Myocyte (in vitro differentiated cells): Measurements from ENCODE around the gene ALOX12B. TPM values are rescaled to one million over a fixed set of nuclear protein-coding genes. Genes with fewer than 3 reads are reported as not detected.
"Not testable (repeated sequence)": the region's sequence is repeated elsewhere in the genome, so short reads cannot be mapped to it uniquely, and the experiment has no call there.

ENCODE experiments used
- DNase-seq: peaks from one replicate; pipeline ENCODE4 v3.0.0-alpha.2; 2012; ENCODE audit warnings: low read depth
- total RNA-seq: library from RNA; depleted of rRNA; stranded (reverse); fragments of >200 nt; gene quantifications from 2 replicates; pipeline ENCODE4 v1.2.3, GENCODE V29; 2014

Gene ALOX12B
- total RNA-seq, 1 donor from 2014 or later: 0.40 TPM

GRCh38 chr17:8067806-8068205 lies 19.7 kb downstream of the ALOX12B start:
- DNase-seq: no peak

- no peak for DNase-seq
Measured at GRCh38 chr17:8066841-8067775, 20.4 kb downstream of the ALOX12B start.

- DNase-seq: no peak
Measured at GRCh38 chr17:8064561-8065019, 22.9 kb downstream of the ALOX12B start.

GRCh38 chr17:8063761-8064534 lies 23.6 kb downstream of the ALOX12B start:
- no peak for DNase-seq

GRCh38 chr17:8062807-8063483 lies 24.6 kb downstream of the ALOX12B start:
- DNase-seq: no peak

GRCh38 chr17:8062435-8062806 lies 25.1 kb downstream of the ALOX12B start:
- DNase-seq: no peak

GRCh38 chr17:8061851-8062250 lies 25.7 kb downstream of the ALOX12B start:
- DNase-seq: not testable (repeated sequence)

- DNase-seq: peak; percentile 85
Measured at GRCh38 chr17:8060274-8060673, 27.2 kb downstream of the ALOX12B start.

- DNase-seq: no peak
Measured at GRCh38 chr17:8059131-8059530, 28.4 kb downstream of the ALOX12B start.

GRCh38 chr17:8057691-8058114 lies 29.8 kb downstream of the ALOX12B start:
- DNase-seq: peak; percentile 79

GRCh38 chr17:8056976-8057625 lies 30.4 kb downstream of the ALOX12B start:
- no peak for DNase-seq

GRCh38 chr17:8056232-8056975 lies 31.1 kb downstream of the ALOX12B start:
- peak; percentile 70 for DNase-seq

GRCh38 chr17:8055851-8056231 lies 31.7 kb downstream of the ALOX12B start:
- no peak for DNase-seq

- DNase-seq: no peak
Measured at GRCh38 chr17:8053600-8053999, 33.9 kb downstream of the ALOX12B start.

- no peak for DNase-seq
Measured at GRCh38 chr17:8052256-8053252, 35.0 kb downstream of the ALOX12B start.

- DNase-seq: no peak
Measured at GRCh38 chr17:8051831-8052230, 35.7 kb downstream of the ALOX12B start.

- DNase-seq: no peak
Measured at GRCh38 chr17:8048736-8049135, 38.8 kb downstream of the ALOX12B start.

GRCh38 chr17:8048236-8048635 lies 39.3 kb downstream of the ALOX12B start:
- no peak for DNase-seq

GRCh38 chr17:8047769-8048110 lies 39.8 kb downstream of the ALOX12B start:
- DNase-seq: no peak
